ENCODE results near the gene NOS1AP. TPM values are rescaled to one million over a fixed set of nuclear protein-coding genes. Genes with fewer than 3 reads are reported as not detected.

NOS1AP gene
- total RNA-seq, 1 experiment from 2014 or later: 0.76 TPM

DNA sequence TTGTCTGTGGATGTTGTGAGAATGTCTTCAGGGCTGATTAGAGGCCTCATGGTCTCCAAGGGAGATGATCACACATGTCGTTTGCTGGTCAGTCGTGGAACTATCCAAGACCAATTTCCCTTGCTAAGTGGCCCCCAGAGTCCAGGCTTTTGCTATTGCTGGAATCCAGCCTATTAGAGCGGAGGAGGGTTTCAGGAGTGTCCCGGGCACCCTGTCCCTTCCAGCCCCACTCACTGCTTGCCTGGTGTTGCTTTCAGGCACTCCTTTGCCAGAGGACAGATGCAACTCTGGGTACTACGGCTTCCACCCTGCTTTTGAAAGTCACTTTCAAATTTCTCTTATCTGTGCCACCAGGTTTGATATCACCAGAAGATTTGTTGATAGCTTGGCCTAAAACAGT, 149.1 kb downstream of the NOS1AP start:
- no peak for DNase-seq (ENCODE audit: low read depth)

DNA sequence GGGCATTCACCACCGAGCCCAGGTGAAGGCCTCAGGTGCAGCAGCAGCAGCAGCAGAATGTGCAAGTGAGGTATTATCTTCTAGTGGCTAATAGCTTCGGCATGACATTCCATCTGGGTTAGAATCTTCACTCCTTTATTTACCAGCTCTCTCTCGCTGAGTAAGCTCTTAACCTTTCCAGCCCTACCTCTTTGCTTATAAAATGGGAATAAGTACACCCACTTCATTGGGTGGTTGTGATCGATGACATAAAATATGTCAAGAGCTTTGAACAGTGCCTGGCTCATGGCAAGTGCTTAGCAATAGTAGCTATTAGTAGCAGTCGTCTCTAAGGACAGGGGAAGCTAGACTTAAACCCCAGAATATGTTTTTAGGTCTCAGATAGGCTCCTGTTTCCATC, 149.5 kb downstream of the NOS1AP start:
- no peak for DNase-seq (ENCODE audit: low read depth)

- no peak for DNase-seq (ENCODE audit: low read depth)
Observed at GRCh38 chr1:162219461-162219860, 150.0 kb downstream of the NOS1AP start.

DNA sequence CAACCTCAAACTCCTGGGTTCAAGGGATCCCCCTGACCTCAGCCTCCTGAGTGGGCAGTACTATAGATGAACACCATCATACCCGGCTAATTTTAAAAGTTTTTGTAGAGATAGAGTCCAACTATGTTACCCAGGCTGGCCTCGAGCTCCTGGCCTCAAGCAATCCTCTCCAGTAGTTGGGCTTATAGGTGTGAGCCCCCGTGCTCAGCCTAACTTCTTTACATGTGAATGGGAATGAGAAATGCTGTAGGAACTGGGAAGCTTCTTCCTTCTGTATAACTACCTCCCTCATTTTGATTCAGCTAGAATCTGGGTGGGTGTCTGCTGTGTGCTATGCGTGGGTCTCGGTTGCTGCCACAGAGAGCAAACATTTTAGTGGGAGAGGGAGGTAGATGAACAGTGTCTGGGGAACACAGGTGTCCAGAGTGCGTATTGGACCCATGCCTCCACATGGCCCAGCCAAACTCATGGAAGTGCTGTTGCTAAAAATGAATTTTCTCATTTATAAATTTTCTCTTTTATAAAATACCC, 150.6 kb downstream of the NOS1AP start:
- DNase-seq (ENCODE audit: low read depth): no peak

GRCh38 chr1:162222014-162222413, 152.5 kb downstream of the NOS1AP start:
- no peak for DNase-seq (ENCODE audit: low read depth)

DNA sequence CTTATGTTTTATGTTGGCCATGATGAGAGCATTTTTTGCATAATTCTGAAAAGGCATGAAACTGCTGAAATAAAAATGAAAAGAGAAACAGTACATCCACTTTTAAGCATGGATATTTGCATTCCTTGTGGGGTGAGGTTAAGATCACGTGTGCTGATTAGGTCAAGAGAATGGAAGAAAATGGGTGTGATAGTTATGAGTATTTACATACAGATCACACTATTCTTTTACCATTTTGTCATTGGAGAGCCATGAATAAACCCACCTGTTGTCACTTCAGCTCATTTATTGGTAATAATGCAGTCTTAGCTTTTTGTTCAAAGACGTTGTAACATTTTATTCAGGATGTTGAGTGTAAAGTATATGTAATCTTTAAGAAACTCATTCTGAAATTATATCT, 153.2 kb downstream of the NOS1AP start:
- DNase-seq (ENCODE audit: low read depth): no peak

DNA sequence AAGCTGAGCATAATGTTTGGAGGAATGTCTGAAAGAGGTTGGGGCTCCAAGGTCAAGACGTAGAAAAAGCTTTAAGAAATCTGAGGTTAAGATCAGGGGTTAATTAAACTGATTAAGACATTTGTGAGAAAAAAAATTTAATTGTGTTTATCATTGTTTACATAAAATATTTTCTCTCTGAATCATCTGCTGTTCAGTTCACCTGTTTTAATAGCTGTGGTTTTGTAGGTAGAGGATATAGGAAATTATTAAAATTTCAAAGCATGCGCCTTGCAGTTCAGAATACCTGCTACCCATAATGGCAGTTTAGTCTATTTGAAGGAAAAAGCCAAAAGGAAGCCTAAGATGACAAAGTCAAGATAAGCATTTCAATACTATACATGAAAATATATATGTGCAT, 154.0 kb downstream of the NOS1AP start:
- DNase-seq (ENCODE audit: low read depth): no peak

- DNase-seq (ENCODE audit: low read depth): no peak
Observed at GRCh38 chr1:162224267-162224666, 154.8 kb downstream of the NOS1AP start.

- no peak for DNase-seq (ENCODE audit: low read depth)
Observed at GRCh38 chr1:162228586-162228985, 159.1 kb downstream of the NOS1AP start.

DNA sequence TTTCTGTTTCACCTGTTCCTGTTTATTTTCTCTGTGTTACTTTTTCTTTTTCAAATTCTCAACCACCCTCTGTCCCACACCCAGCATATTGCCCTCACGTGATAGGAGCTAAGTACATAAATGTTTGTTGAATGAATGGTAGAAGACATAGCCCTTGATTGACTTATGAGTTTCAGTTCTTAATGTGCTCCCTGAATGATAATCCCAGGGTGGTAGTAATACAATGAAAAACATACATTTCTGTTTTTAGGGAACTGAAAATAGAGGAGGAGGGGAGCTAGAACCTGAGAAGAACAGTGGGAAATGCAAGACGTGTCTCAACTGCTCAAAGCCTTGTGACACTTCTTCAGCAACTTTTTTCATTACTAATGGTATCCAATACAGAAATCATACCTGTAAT, 160.1 kb downstream of the NOS1AP start:
- DNase-seq (ENCODE audit: low read depth): no peak

- DNase-seq (ENCODE audit: low read depth): peak; percentile 56
Observed at GRCh38 chr1:162230096-162230495, 160.6 kb downstream of the NOS1AP start.

- no peak for DNase-seq (ENCODE audit: low read depth)
Observed at GRCh38 chr1:162230517-162230916, 161.0 kb downstream of the NOS1AP start.

GRCh38 chr1:162232034-162232711, 162.7 kb downstream of the NOS1AP start:
- no peak for DNase-seq (ENCODE audit: low read depth)

GRCh38 chr1:162233066-162233465, 163.6 kb downstream of the NOS1AP start:
- DNase-seq (ENCODE audit: low read depth): no peak

- no peak for DNase-seq (ENCODE audit: low read depth)
Observed at GRCh38 chr1:162233937-162234336, 164.4 kb downstream of the NOS1AP start.

DNA sequence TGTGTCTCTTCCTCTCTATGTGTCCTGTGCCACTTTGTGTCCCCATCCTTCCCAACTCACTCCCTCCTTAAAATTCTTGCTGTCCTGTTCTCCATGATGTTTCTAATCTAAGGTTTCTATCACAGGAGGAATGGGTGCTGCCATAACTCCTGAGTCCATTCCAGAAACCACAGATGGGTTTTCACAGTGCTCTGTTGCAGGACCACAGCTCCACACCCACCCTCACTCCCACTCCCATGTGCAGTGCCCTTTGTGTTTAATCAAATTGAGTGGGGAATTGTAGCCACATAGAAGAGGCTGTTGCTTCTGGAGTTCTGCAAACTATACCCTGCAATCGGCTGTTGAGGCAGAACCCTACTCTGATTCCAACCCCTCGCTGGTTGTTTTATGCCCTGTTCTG, 165.1 kb downstream of the NOS1AP start:
- DNase-seq (ENCODE audit: low read depth): no peak

DNA sequence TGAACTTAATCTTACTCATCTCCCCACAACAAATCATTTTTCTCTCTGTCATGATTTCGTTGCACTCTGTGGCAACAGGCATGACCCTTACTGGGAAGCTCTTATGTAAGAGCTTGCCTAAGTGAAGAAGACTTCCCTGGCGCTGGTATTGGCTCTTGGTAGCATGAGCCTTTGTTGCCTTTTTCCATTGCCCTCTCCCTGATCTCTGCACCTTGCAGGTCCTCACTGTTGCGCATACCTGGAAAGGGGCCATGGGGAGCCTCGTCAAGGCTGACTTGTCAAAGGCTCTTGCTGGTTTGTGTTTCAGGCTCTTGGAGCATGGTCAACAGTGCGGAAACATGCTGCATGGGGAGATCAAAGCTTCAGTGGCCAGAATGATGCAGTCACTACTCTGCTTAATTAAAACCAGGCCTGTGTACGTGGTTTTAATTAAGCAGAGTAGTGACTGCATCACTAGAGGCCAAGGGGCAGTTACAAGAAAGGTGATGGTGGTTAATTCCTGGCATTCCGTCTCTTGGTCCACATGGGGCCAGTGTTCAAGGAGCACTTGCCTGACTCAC, 165.8 kb downstream of the NOS1AP start:
- DNase-seq (ENCODE audit: low read depth): peak; percentile 38

GRCh38 chr1:162236201-162236600, 166.7 kb downstream of the NOS1AP start:
- DNase-seq (ENCODE audit: low read depth): no peak

GRCh38 chr1:162236618-162237017, 167.1 kb downstream of the NOS1AP start:
- no peak for DNase-seq (ENCODE audit: low read depth)

- DNase-seq (ENCODE audit: low read depth): no peak
Observed at GRCh38 chr1:162240577-162240976, 171.1 kb downstream of the NOS1AP start.

DNA sequence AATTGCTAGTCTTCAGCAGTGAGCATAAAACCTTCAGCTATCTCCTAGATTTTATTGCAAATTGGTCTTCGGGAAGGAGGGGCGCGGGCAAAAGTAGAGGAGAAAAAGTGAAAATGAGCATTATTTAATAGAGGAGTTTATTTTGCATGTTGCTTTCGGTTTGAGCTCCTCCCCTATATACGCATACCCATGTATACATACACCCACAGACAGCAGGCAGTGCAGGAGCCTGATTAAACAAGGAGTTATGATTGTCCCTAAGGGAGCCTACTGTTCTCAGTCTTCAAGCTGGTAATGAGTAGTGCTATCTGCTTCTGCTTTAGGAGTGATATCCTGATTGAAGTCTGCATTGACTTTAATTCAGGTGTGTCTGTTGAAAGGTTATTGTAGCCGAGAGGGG, 173.3 kb downstream of the NOS1AP start:
- no peak for DNase-seq (ENCODE audit: low read depth)

DNA sequence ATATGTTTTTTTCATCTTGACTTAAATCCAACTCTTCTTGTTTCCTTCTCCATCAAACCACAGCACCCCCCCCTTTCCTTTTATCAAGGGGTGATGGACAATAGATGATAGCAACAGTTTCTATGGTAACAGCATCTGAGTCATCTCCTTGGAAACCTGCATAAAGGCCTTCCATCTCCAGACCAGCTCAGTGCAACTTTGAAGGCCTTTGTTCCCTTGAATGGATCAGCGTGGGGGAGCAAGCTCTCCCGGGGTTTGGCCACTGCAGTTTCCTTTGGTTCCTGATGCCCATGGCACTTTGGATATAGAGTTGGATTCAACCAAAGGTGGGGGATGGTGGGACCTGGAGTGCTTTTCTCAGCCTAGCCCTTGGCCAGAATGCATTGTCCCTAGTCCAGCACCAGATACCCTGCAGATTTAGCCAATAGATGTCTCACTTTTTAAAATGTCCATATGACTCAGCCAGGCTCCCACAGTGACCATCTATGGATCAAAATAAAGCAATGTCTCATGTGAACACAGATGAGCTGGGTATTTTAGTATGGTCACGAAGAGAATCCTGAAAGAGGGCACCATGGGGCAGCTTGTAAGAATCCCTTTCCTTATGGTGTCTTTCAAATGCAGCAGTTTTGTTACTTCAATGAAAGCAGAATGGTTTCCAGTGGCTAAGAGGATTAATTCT, 179.5 kb downstream of the NOS1AP start:
- DNase-seq (ENCODE audit: low read depth): peak; percentile 65
